ENCODE data around the gene DNM2.

GRCh38 chr19:10830370-10830769 is 112.5 kb downstream of the DNM2 start:
- TF ChIP-seq CTCF (IDR thresholded peaks at IDR 0.05) (no peak), POLR2AphosphoS5 (IDR thresholded peaks at IDR 0.05; ENCODE audit: low read depth, low read length) (no peak)
